Transverse colon (tissue), 4 donors: ENCODE results near the gene KIF2A. TPM values are rescaled to one million over a fixed set of nuclear protein-coding genes. Genes with fewer than 3 reads are reported as not detected.
"Not testable (repeated sequence)": the region's sequence is repeated elsewhere in the genome, so short reads cannot be mapped to it uniquely, and the experiment has no call there.

ENCODE experiments used
- DNase-seq: peaks from one replicate; pipeline ENCODE4 v3.0.0-alpha.2; 2019
- H3K27ac ChIP-seq, 4 donors: fragments of 200-600 bp; sonication (generic); 2 replicates each; pipeline ENCODE4 v1.5.1; 2016 to 2018; ENCODE audit warnings: inconsistent platforms in 4 of 4
- H3K27me3 ChIP-seq: fragments of 200-600 bp; sonication (generic); 2 replicates; pipeline ENCODE4 v1.5.1; 2017; ENCODE audit warnings: inconsistent platforms
- H3K36me3 ChIP-seq, 4 donors: fragments of 200-600 bp; sonication (generic); 2 replicates each; pipeline ENCODE4 v1.5.1; 2017 to 2019; ENCODE audit warnings: inconsistent platforms in 4 of 4
- H3K4me1 ChIP-seq, 4 donors: fragments of 200-600 bp; sonication (generic); 2 replicates each; pipeline ENCODE4 v1.5.1; 2017 to 2020; ENCODE audit warnings: inconsistent platforms in 4 of 4
- H3K4me3 ChIP-seq, 4 donors: fragments of 200-600 bp; sonication (generic); 1 replicate in 1 of 4; 2 replicates in 3 of 4; pipeline versions ENCODE4 v1.5.1 to v1.6.1; 2017 to 2019; ENCODE audit warnings: inconsistent platforms in 4 of 4
- H3K9me3 ChIP-seq, 2 donors: fragments of 200-600 bp; sonication (generic); 2 replicates each; pipeline ENCODE4 v1.5.1; 2017 to 2019; ENCODE audit warnings: inconsistent platforms in 2 of 2
- CTCF ChIP-seq, 5 experiments: fragments of 200-600 bp in 3 of 5; fragments of 450-650 bp in 2 of 5; sonication (generic) in 3 of 5; IDR thresholded peaks; 1 replicate in 2 of 5; 2 replicates in 3 of 5; pipeline ENCODE4 v1.5.1; 2016 to 2017; ENCODE audit warnings: antibody characterized with exemption in 5 of 5, inconsistent platforms in 3 of 5, mild to moderate bottlenecking in 2 of 5, moderate library complexity in 1 of 5
- EP300 ChIP-seq: sonication (generic); formaldehyde crosslinking; IDR thresholded peaks from one replicate; pipeline ENCODE4 v1.6.1; 2017; ENCODE audit warnings: antibody characterized with exemption, low read depth
- POLR2A ChIP-seq: fragments of 450-650 bp; IDR thresholded peaks from one replicate; pipeline ENCODE4 v1.6.1; 2016; ENCODE audit warnings: antibody characterized with exemption, mild to moderate bottlenecking, moderate library complexity
- POLR2AphosphoS5 ChIP-seq, 3 donors: sonication (generic); formaldehyde crosslinking; IDR thresholded peaks; one replicate each; pipeline ENCODE4 v1.6.1; 2016; ENCODE audit warnings: antibody characterized with exemption in 3 of 3
- whole genome bisulfite sequencing, 2 donors: methylation state at CpG; one replicate each; pipeline ENCODE4 v1.1.5; 2018; ENCODE audit warnings: low coverage in 1 of 2; 5-methylcytosine and 5-hydroxymethylcytosine counted together
- in situ Hi-C, 4 donors: fragments of 200-750 bp; cut with MboI; loops; one replicate each; pipeline versions ENCODE4 v1.15.0 to v1.15.1; 2017; ENCODE audit warnings: low sequenced_read_pairs in 3 of 4, low pct_ligation_motif_present in 1 of 4, low pct_unique_long_range_greater_than_20kb in 1 of 4
- intact Hi-C: fragments of 100-400 bp; cut with DNase I; formaldehyde crosslinking; loops from one replicate; pipeline ENCODE4 v1.15.1; 2023; ENCODE audit warnings: low total_unique reads
- total RNA-seq, 4 donors: library from RNA; depleted of rRNA; stranded (reverse); fragments of >200 nt; gene quantifications; one replicate each; pipeline ENCODE4 v1.1.0, GENCODE V29; 2016

Gene KIF2A
- total RNA-seq, 4 donors from 2014 or later: 15.3 to 61.9 (median 32.7) TPM

- intact Hi-C loops (no loop called here), in situ Hi-C loops (no loop called here)
- peaks cover 0 to 13% (median 0%) of the 10 kb centered on the region in 4 donors for H3K4me1 ChIP-seq
- no peaks in the 10 kb centered on the region for H3K9me3 ChIP-seq
- no peaks in the 10 kb centered on the region for H3K27me3 ChIP-seq
- H3K4me3 ChIP-seq: no peak overlapping the region
- H3K36me3 ChIP-seq: no peaks in the 10 kb centered on the region
- no peak for DNase-seq
- TF ChIP-seq EP300: no peak
- no peak for TF ChIP-seq POLR2A
- no peak for TF ChIP-seq CTCF (IDR thresholded peaks at IDR 0.05)
- no peak for TF ChIP-seq POLR2AphosphoS5 (IDR thresholded peaks at IDR 0.05)
- no peak overlapping the region for H3K27ac ChIP-seq
Measured at GRCh38 chr5:62289813-62290212, 16.2 kb upstream of the KIF2A start.

DNA sequence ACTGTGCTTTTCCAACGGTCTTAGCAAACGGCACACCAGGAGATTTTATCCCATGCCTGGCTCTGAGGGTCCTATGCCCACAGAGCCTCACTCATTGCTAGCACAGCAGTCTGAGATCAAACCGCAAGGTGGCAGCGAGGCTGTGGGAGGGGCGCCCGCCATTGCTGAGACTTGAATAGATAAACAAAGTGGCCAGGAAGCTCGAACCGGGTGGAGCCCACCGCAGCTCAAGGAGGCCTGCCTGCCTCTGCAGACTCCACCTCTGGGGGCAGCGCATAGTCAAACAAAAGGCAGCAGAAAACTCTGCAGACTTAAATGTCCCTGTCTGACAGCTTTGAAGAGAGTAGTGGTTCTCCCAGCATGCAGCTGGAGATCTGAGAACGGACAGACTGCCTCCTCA, 14.2 kb upstream of the KIF2A start:
- intact Hi-C loops, H3K27ac ChIP-seq, H3K36me3 ChIP-seq, H3K27me3 ChIP-seq, H3K9me3 ChIP-seq, in situ Hi-C loops, H3K4me3 ChIP-seq: not testable (repeated sequence)
- WGBS, 2 donors: 53 to 70% methylated on average over 3 to 10 of the region's 11 CpGs
- peak; percentile 37 for DNase-seq
- peaks cover 0 to 13% (median 0%) of the 10 kb centered on the region in 4 donors for H3K4me1 ChIP-seq

GRCh38 chr5:62296998-62297397, 9.0 kb upstream of the KIF2A start:
- Histone ChIP-seq H3K27ac (no peak overlapping the region), H3K27me3 (no peaks in the 10 kb centered on the region), H3K9me3 (no peaks in the 10 kb centered on the region), H3K36me3 (no peaks in the 10 kb centered on the region), H3K4me1 (no peaks in the 10 kb centered on the region), H3K4me3 (no peak overlapping the region)
- in situ Hi-C loops (no loop called here), intact Hi-C loops (no loop called here)
- no peak for TF ChIP-seq POLR2A
- TF ChIP-seq EP300: no peak
- no peak for TF ChIP-seq CTCF (IDR thresholded peaks at IDR 0.05)
- no peak for TF ChIP-seq POLR2AphosphoS5 (IDR thresholded peaks at IDR 0.05)
- no peak for DNase-seq
- 72 to 94% methylated on average over 2 of the region's 2 CpGs for WGBS, 2 donors

DNA sequence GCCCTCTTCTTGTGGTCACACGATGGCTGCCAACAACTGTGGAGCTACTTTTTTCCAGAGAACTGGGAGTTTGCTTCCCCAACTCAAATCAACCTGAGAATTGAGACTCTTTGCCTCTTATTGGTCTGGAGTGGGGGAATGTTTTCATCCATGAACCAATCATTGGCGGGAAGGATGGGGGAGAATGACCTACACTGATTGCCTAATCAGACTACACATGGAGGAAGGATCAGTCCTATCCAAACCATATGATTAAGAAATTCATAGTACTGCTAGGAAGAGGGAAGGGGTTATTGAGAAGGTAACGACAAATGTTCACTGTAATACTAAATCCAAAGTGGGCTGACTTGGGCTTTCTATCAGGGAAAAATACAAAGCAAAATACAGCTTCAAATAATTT, 7.9 kb upstream of the KIF2A start:
- intact Hi-C loops: no loop called here
- TF ChIP-seq POLR2AphosphoS5 (IDR thresholded peaks at IDR 0.05) (no peak), POLR2A (no peak), CTCF (IDR thresholded peaks at IDR 0.05) (no peak), EP300 (no peak)

DNA sequence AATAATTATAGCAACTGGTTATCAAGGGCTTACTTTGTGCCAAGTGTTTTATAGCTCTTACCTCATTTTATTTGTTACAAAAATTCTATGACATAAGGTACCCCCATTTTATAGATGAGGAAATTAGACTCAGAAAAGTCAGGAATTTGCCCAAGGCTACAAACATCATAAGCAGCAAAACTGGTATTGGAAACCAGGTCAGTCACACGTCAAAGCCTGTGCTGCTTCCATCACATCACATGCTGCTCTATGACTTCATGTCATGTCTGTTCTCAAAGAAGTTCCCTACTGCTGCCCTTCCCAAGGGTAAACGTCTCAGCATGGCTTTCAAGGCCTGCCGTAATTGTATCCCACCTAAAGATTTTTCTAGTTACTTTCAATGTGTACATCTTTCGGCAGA, 6.9 kb upstream of the KIF2A start:
- no peak for TF ChIP-seq POLR2A
- no peak for TF ChIP-seq POLR2AphosphoS5 (IDR thresholded peaks at IDR 0.05)
- TF ChIP-seq CTCF (IDR thresholded peaks at IDR 0.05): no peak
- no peak for TF ChIP-seq EP300
- DNase-seq: no peak
- intact Hi-C loops: no loop called here
- H3K4me3 ChIP-seq: no peak overlapping the region
- in situ Hi-C loops: no loop called here
- no peaks in the 10 kb centered on the region for H3K36me3 ChIP-seq
- H3K9me3 ChIP-seq: no peaks in the 10 kb centered on the region
- H3K27ac ChIP-seq: no peak overlapping the region
- no peaks in the 10 kb centered on the region for H3K4me1 ChIP-seq
- 82 to 94% methylated on average over 3 to 4 of the region's 4 CpGs for WGBS, 2 donors
- no peaks in the 10 kb centered on the region for H3K27me3 ChIP-seq

More for the DNA sequence above, 7.9 kb upstream of the KIF2A start:
- Histone ChIP-seq H3K27me3 (no peaks in the 10 kb centered on the region), H3K4me3 (no peak overlapping the region), H3K4me1 (no peaks in the 10 kb centered on the region), H3K9me3 (no peaks in the 10 kb centered on the region), H3K36me3 (no peaks in the 10 kb centered on the region), H3K27ac (no peak overlapping the region)
- in situ Hi-C loops: no loop called here
- no peak for DNase-seq
- 92 to 100% methylated on average over 2 to 3 of the region's 3 CpGs for WGBS, 2 donors
